ENCODE measurements around the gene HNRNPUL1. TPM values are rescaled to one million over a fixed set of nuclear protein-coding genes. Genes with fewer than 3 reads are reported as not detected.

Gene HNRNPUL1
- total RNA-seq, 1 donor from 2014 or later, result 132 TPM

DNA sequence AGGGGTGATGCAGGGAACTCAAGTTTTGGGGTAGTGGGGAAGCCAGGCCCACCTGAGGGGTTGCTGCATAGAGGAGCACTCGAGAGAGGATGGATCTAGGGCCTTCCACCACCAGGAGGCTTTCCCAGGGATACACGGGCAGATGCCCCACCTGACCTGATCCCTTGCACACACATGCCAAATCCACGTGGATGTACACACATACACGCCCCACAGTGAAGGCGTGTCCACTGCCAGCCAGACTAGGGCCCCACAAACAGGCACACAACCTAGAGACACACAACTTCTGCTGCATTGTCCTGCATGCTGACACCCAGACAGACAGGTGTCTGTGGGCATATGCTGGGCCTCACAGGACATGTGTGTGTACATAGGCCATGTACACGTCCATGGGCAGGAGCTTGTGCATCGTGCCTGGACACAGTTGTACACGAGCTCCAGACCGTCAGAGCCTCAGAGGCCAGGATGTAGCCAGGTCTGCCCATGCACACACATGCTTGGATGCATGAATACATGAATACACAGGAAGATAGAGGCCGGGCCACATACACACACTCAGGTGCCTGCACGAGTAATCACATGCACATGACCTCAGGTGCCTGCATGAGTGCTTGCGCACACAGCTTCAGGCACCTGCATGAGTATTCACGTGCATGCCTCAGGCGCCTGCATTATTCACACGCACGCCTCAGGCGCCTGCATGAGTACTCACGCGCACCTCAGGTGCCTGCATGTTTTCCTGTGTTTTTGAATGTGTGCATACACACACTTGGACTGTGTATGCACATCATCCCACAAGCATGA lies 54.7 kb downstream of the HNRNPUL1 start:
- no peak for TF ChIP-seq CTCF (IDR thresholded peaks at IDR 0.05; ENCODE audit: insufficient read depth, low read length, poor library complexity, severe bottlenecking)
- Histone ChIP-seq H3K4me3 (ENCODE audit: low read depth, low read length) (no peak overlapping the region), H3K36me3 (ENCODE audit: control insufficient read depth, insufficient read depth, low read length) (peaks cover 3% of the 10 kb centered on the region), H3K27me3 (ENCODE audit: control insufficient read depth, insufficient read depth, low read length) (no peaks in the 10 kb centered on the region)
- DNase-seq (ENCODE audit: low read depth), result no peak

DNA sequence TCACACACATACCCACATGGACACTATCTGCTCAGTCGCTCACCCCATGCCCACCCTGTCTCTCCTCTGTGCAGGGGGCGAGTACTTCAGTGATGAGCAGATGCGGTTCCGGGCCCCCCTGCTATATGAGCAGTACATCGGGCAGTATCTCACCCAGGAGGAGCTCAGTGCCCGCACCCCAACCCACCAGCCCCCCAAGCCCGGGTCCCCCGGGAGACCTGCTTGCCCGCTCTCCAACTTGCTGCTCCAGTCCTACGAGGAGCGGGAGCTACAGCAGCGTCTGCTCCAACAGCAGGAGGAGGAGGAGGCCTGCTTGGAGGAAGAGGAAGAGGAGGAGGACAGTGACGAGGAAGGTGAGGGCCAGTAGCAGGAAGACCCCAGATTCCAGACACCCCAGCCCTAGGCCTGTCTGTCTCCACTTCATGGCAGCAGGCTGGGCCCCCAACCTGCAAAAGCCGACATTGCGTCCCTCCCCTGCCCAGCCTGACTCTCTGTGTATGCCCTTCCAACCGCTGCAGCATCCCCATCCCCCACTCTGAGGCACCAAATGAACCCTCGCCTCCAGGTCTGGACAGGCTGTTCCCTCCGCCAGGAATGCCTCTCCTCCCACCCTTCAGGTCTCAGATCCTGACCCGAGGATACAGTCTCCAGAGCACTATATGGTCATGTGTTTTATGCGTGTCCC lies 55.5 kb downstream of the HNRNPUL1 start:
- peaks cover 3% of the 10 kb centered on the region for H3K36me3 ChIP-seq (ENCODE audit: control insufficient read depth, insufficient read depth, low read length)

GRCh38 chr19:41320185-41320518 lies 56.0 kb downstream of the HNRNPUL1 start:
- DNase-seq (ENCODE audit: low read depth), result no peak
- TF ChIP-seq CTCF (IDR thresholded peaks at IDR 0.05; ENCODE audit: insufficient read depth, low read length, poor library complexity, severe bottlenecking), result no peak
- H3K4me3 ChIP-seq (ENCODE audit: low read depth, low read length), result no peak overlapping the region
- H3K36me3 ChIP-seq (ENCODE audit: control insufficient read depth, insufficient read depth, low read length), result peaks cover 3% of the 10 kb centered on the region
- no peaks in the 10 kb centered on the region for H3K27me3 ChIP-seq (ENCODE audit: control insufficient read depth, insufficient read depth, low read length)

More for the DNA sequence above, 55.5 kb downstream of the HNRNPUL1 start:
- H3K27me3 ChIP-seq (ENCODE audit: control insufficient read depth, insufficient read depth, low read length), result no peaks in the 10 kb centered on the region
- H3K4me3 ChIP-seq (ENCODE audit: low read depth, low read length), result no peak overlapping the region
- TF ChIP-seq CTCF (IDR thresholded peaks at IDR 0.05; ENCODE audit: insufficient read depth, low read length, poor library complexity, severe bottlenecking), result no peak
- DNase-seq (ENCODE audit: low read depth), result no peak

DNA sequence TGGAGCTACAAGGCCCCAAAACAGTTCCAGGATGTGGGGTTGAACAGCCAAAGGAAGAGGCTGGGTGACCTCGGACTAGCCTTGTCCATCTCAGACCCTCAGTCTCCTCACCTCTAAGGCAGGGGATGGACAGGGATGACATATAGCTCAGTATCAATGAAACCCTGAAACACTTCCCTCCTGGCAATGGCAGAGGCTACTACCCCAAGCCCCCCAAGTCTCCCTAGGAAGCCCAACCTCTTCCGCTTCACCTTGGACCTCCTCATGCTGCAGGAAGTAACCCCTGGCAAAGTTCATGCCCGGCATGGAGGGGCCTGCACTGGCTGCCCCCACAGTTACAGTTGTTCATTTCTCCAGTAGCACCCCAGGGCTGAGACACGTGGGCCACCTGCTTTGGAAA lies 56.4 kb downstream of the HNRNPUL1 start:
- H3K27me3 ChIP-seq (ENCODE audit: control insufficient read depth, insufficient read depth, low read length), result no peaks in the 10 kb centered on the region
- H3K36me3 ChIP-seq (ENCODE audit: control insufficient read depth, insufficient read depth, low read length), result peaks cover 3% of the 10 kb centered on the region
- TF ChIP-seq CTCF (IDR thresholded peaks at IDR 0.05; ENCODE audit: insufficient read depth, low read length, poor library complexity, severe bottlenecking), result no peak
- DNase-seq (ENCODE audit: low read depth), result no peak
- H3K4me3 ChIP-seq (ENCODE audit: low read depth, low read length), result no peak overlapping the region

- no peak for DNase-seq (ENCODE audit: low read depth)
- H3K27me3 ChIP-seq (ENCODE audit: control insufficient read depth, insufficient read depth, low read length), result no peaks in the 10 kb centered on the region
- TF ChIP-seq CTCF (IDR thresholded peaks at IDR 0.05; ENCODE audit: insufficient read depth, low read length, poor library complexity, severe bottlenecking), result no peak
- no peak overlapping the region for H3K4me3 ChIP-seq (ENCODE audit: low read depth, low read length)
- H3K36me3 ChIP-seq (ENCODE audit: control insufficient read depth, insufficient read depth, low read length), result peaks cover 3% of the 10 kb centered on the region
Measured at GRCh38 chr19:41321204-41321599, 57.0 kb downstream of the HNRNPUL1 start.

Data from kidney epithelial cell (primary cell).